ENCODE measurements around the gene CTSL.
A peak's percentile ranks its signal among the peaks of the same experiment; 100 is the strongest.
"Not testable (repeated sequence)": the region's sequence is repeated elsewhere in the genome, so short reads cannot be mapped to it uniquely, and the experiment has no call there.

Gene CTSL

GRCh38 chr9:87744247-87744646 lies 18.3 kb downstream of the CTSL start:
- H3K36me3 ChIP-seq (ENCODE audit: insufficient read depth, low read length); H3K9me3 ChIP-seq (ENCODE audit: control insufficient read depth, insufficient read depth, low read length): not testable (repeated sequence)

GRCh38 chr9:87746186-87746585 lies 20.3 kb downstream of the CTSL start:
- Histone ChIP-seq H3K9ac (ENCODE audit: low read depth, low read length) (no peak overlapping the region), H3K36me3 (ENCODE audit: insufficient read depth, low read length) (no peaks in the 10 kb centered on the region), H3K9me3 (ENCODE audit: control insufficient read depth, insufficient read depth, low read length) (no peaks in the 10 kb centered on the region), H3K4me1 (ENCODE audit: insufficient read depth, low read length) (no peaks in the 10 kb centered on the region)

More at GRCh38 chr9:87744247-87744646, 18.3 kb downstream of the CTSL start:
- not testable (repeated sequence) for H3K4me1 ChIP-seq (ENCODE audit: insufficient read depth, low read length); H3K9ac ChIP-seq (ENCODE audit: low read depth, low read length)

- Histone ChIP-seq H3K9ac (ENCODE audit: low read depth, low read length) (no peak overlapping the region), H3K9me3 (ENCODE audit: control insufficient read depth, insufficient read depth, low read length) (no peaks in the 10 kb centered on the region; the same call in none of the 2 replicates), H3K4me1 (ENCODE audit: insufficient read depth, low read length) (no peaks in the 10 kb centered on the region), H3K36me3 (ENCODE audit: insufficient read depth, low read length) (no peaks in the 10 kb centered on the region)
Measured at GRCh38 chr9:87748881-87749280, 23.0 kb downstream of the CTSL start.

GRCh38 chr9:87749335-87750035 lies 23.6 kb downstream of the CTSL start:
- Histone ChIP-seq H3K9me3 (ENCODE audit: control insufficient read depth, insufficient read depth, low read length) (no peaks in the 10 kb centered on the region; the same call in none of the 2 replicates), H3K36me3 (ENCODE audit: insufficient read depth, low read length) (no peaks in the 10 kb centered on the region), H3K4me1 (ENCODE audit: insufficient read depth, low read length) (no peaks in the 10 kb centered on the region), H3K9ac (ENCODE audit: low read depth, low read length) (no peak overlapping the region)

GRCh38 chr9:87750726-87751125 lies 24.8 kb downstream of the CTSL start:
- no peaks in the 10 kb centered on the region for H3K4me1 ChIP-seq (ENCODE audit: insufficient read depth, low read length)
- no peaks in the 10 kb centered on the region for H3K36me3 ChIP-seq (ENCODE audit: insufficient read depth, low read length)
- H3K9me3 ChIP-seq (ENCODE audit: control insufficient read depth, insufficient read depth, low read length), result no peaks in the 10 kb centered on the region; the same call in none of the 2 replicates
- no peak overlapping the region for H3K9ac ChIP-seq (ENCODE audit: low read depth, low read length)

- H3K36me3 ChIP-seq (ENCODE audit: insufficient read depth, low read length), result no peaks in the 10 kb centered on the region
- H3K9ac ChIP-seq (ENCODE audit: low read depth, low read length), result no peak overlapping the region
- no peaks in the 10 kb centered on the region for H3K4me1 ChIP-seq (ENCODE audit: insufficient read depth, low read length)
- no peaks in the 10 kb centered on the region; the same call in none of the 2 replicates for H3K9me3 ChIP-seq (ENCODE audit: control insufficient read depth, insufficient read depth, low read length)
Measured at GRCh38 chr9:87751423-87751822, 25.5 kb downstream of the CTSL start.

GRCh38 chr9:87751868-87752267 lies 25.9 kb downstream of the CTSL start:
- Histone ChIP-seq H3K9me3 (ENCODE audit: control insufficient read depth, insufficient read depth, low read length) (no peaks in the 10 kb centered on the region; the same call in none of the 2 replicates), H3K36me3 (ENCODE audit: insufficient read depth, low read length) (no peaks in the 10 kb centered on the region), H3K9ac (ENCODE audit: low read depth, low read length) (no peak overlapping the region), H3K4me1 (ENCODE audit: insufficient read depth, low read length) (no peaks in the 10 kb centered on the region)

- Histone ChIP-seq H3K36me3 (ENCODE audit: insufficient read depth, low read length) (no peaks in the 10 kb centered on the region), H3K9ac (ENCODE audit: low read depth, low read length) (no peak overlapping the region), H3K9me3 (ENCODE audit: control insufficient read depth, insufficient read depth, low read length) (no peaks in the 10 kb centered on the region; the same call in none of the 2 replicates), H3K4me1 (ENCODE audit: insufficient read depth, low read length) (no peaks in the 10 kb centered on the region)
Measured at GRCh38 chr9:87753313-87753712, 27.4 kb downstream of the CTSL start.

- not testable (repeated sequence) for H3K9me3 ChIP-seq (ENCODE audit: control insufficient read depth, insufficient read depth, low read length); H3K36me3 ChIP-seq (ENCODE audit: insufficient read depth, low read length); H3K9ac ChIP-seq (ENCODE audit: low read depth, low read length); H3K4me1 ChIP-seq (ENCODE audit: insufficient read depth, low read length)
Measured at GRCh38 chr9:87758330-87758729, 32.4 kb downstream of the CTSL start.

GRCh38 chr9:87759980-87760379 lies 34.1 kb downstream of the CTSL start:
- H3K36me3 ChIP-seq (ENCODE audit: insufficient read depth, low read length); H3K4me1 ChIP-seq (ENCODE audit: insufficient read depth, low read length); H3K9me3 ChIP-seq (ENCODE audit: control insufficient read depth, insufficient read depth, low read length); H3K9ac ChIP-seq (ENCODE audit: low read depth, low read length): not testable (repeated sequence)

- Histone ChIP-seq H3K9me3 (ENCODE audit: control insufficient read depth, insufficient read depth, low read length) (no peaks in the 10 kb centered on the region), H3K4me1 (ENCODE audit: insufficient read depth, low read length) (no peaks in the 10 kb centered on the region; the same call in 1 of the 2 replicates), H3K36me3 (ENCODE audit: insufficient read depth, low read length) (no peaks in the 10 kb centered on the region), H3K9ac (ENCODE audit: low read depth, low read length) (no peak overlapping the region)
Measured at GRCh38 chr9:87760529-87760928, 34.6 kb downstream of the CTSL start.

GRCh38 chr9:87763286-87763685 lies 37.4 kb downstream of the CTSL start:
- H3K9me3 ChIP-seq (ENCODE audit: control insufficient read depth, insufficient read depth, low read length), result no peaks in the 10 kb centered on the region
- H3K4me1 ChIP-seq (ENCODE audit: insufficient read depth, low read length), result peaks cover 3% of the 10 kb centered on the region; the same call in 1 of the 2 replicates
- no peak overlapping the region for H3K9ac ChIP-seq (ENCODE audit: low read depth, low read length)
- H3K36me3 ChIP-seq (ENCODE audit: insufficient read depth, low read length), result no peaks in the 10 kb centered on the region

GRCh38 chr9:87765521-87765920 lies 39.6 kb downstream of the CTSL start:
- no peak overlapping the region for H3K9ac ChIP-seq (ENCODE audit: low read depth, low read length)
- H3K4me1 ChIP-seq (ENCODE audit: insufficient read depth, low read length), result peaks cover 3% of the 10 kb centered on the region
- H3K36me3 ChIP-seq (ENCODE audit: insufficient read depth, low read length), result no peaks in the 10 kb centered on the region
- no peaks in the 10 kb centered on the region for H3K9me3 ChIP-seq (ENCODE audit: control insufficient read depth, insufficient read depth, low read length)

GRCh38 chr9:87766697-87767096 lies 40.8 kb downstream of the CTSL start:
- Histone ChIP-seq H3K9me3 (ENCODE audit: control insufficient read depth, insufficient read depth, low read length) (no peaks in the 10 kb centered on the region), H3K9ac (ENCODE audit: low read depth, low read length) (no peak overlapping the region), H3K36me3 (ENCODE audit: insufficient read depth, low read length) (no peaks in the 10 kb centered on the region), H3K4me1 (ENCODE audit: insufficient read depth, low read length) (peaks cover 3% of the 10 kb centered on the region)

- H3K9ac ChIP-seq (ENCODE audit: low read depth, low read length), result peak overlapping the region; percentile 33; the same call in 1 of the 2 replicates
- H3K36me3 ChIP-seq (ENCODE audit: insufficient read depth, low read length), result no peaks in the 10 kb centered on the region
- H3K4me1 ChIP-seq (ENCODE audit: insufficient read depth, low read length), result peaks cover 7% of the 10 kb centered on the region
- H3K9me3 ChIP-seq (ENCODE audit: control insufficient read depth, insufficient read depth, low read length), result no peaks in the 10 kb centered on the region
Measured at GRCh38 chr9:87770616-87771315, 44.8 kb downstream of the CTSL start.

Measured in ES-I3 (cell line).